A549 (cell line): ENCODE data around the gene ATP10A. TPM values are rescaled to one million over a fixed set of nuclear protein-coding genes. Genes with fewer than 3 reads are reported as not detected.

Source experiments
- ATAC-seq, 2 experiments: fragments of 200-7000 bp in 1 of 2; fragments of >200 bp in 1 of 2; cut with Nextera tagmentation in 1 of 2; cut with Tn5 transposase in 1 of 2; 3 replicates each; pipeline versions ENCODE4 v1.8.0 to v1.9.1; 2018 to 2020; ENCODE audit warnings: mild to moderate bottlenecking in 1 of 2, moderate library complexity in 1 of 2
- CTCF ChIA-PET: fragments of 300-600 bp; sonication (Branson Sonifier 250); formaldehyde crosslinking; extraction: SDS; loops from one replicate; lab custom pipeline; 2021; ENCODE audit warnings: antibody characterized with exemption, inconsistent platforms; lab: Yijun Ruan, JAX
- POLR2A ChIA-PET: fragments of 350-600 bp; formaldehyde crosslinking; extraction: SDS; loops from one replicate; lab custom pipeline; 2021; ENCODE audit warnings: antibody characterized with exemption, inconsistent platforms; lab: Yijun Ruan, JAX
- DNase-seq, 2 experiments: peaks; one replicate each; pipeline versions ENCODE4 v3.0.0 to v3.0.0-alpha.2; 2011 to 2016; ENCODE audit warnings: low read depth in 1 of 2, low spot score in 1 of 2
- FAIRE-seq: peaks from 2 replicates; lab custom pipeline; 2011; peaks lifted over from hg19 to GRCh38; lab: Jason Lieb, UNC
- H3K27ac ChIP-seq, 2 experiments: fragments of >200 bp; sonication (Bioruptor Twin); formaldehyde crosslinking; 3 replicates each; pipeline ENCODE4 v1.5.1; 2016 to 2017
- H3K4me1 ChIP-seq: fragments of >200 bp; sonication (Bioruptor Twin); formaldehyde crosslinking; 3 replicates; pipeline ENCODE4 v1.6.1; 2016
- H3K4me2 ChIP-seq: fragments of >200 bp; sonication (Bioruptor Twin); formaldehyde crosslinking; 3 replicates; pipeline ENCODE4 v1.6.1; 2016
- H3K4me3 ChIP-seq: fragments of >200 bp; sonication (Bioruptor Twin); formaldehyde crosslinking; 3 replicates; pipeline ENCODE4 v1.5.1; 2016
- H3K9me3 ChIP-seq: fragments of >200 bp; sonication (Bioruptor Twin); formaldehyde crosslinking; 3 replicates; pipeline ENCODE4 v1.6.1; 2016
- CBX2 ChIP-seq: fragments of 200-600 bp; sonication (generic); IDR thresholded peaks from 2 replicates; pipeline ENCODE4 v1.6.1; 2016; ENCODE audit warnings: low read depth, mild to moderate bottlenecking, borderline replicate concordance
- CBX8 ChIP-seq: fragments of 200-600 bp; sonication (generic); IDR thresholded peaks from 2 replicates; pipeline ENCODE4 v1.6.1; 2016
- CHD4 ChIP-seq: fragments of 200-600 bp; sonication (generic); IDR thresholded peaks from 2 replicates; pipeline ENCODE4 v1.6.1; 2016; ENCODE audit warnings: antibody characterized with exemption, mild to moderate bottlenecking, borderline replicate concordance
- EP300 ChIP-seq, 2 experiments: fragments of >200 bp; sonication (Bioruptor Twin); formaldehyde crosslinking; IDR thresholded peaks; 2 replicates in 1 of 2; 3 replicates in 1 of 2; pipeline ENCODE4 v1.6.1; 2016 to 2017
- ESRRA ChIP-seq: fragments of 150-350 bp; IDR thresholded peaks from 2 replicates; pipeline ENCODE4 v1.6.1; 2014; ENCODE audit warnings: mild to moderate bottlenecking, low read length, borderline replicate concordance
- GATA3 ChIP-seq: IDR thresholded peaks from 2 replicates; pipeline ENCODE4 v1.6.1; 2012; ENCODE audit warnings: borderline replicate concordance
- HEYL ChIP-seq: fragments of 250-450 bp; sonication (Bioruptor Pico); IDR thresholded peaks from 2 replicates; pipeline ENCODE4 v1.8.0; 2021; ENCODE audit warnings: mild to moderate bottlenecking, moderate library complexity
- HOXA7 ChIP-seq: fragments of 250-450 bp; sonication (Bioruptor Pico); IDR thresholded peaks from 2 replicates; pipeline ENCODE4 v1.5.0; 2020; ENCODE audit warnings: mild to moderate bottlenecking, moderate library complexity
- HOXB13 ChIP-seq: fragments of 250-450 bp; sonication (Bioruptor Pico); IDR thresholded peaks from 2 replicates; pipeline ENCODE4 v1.5.0; 2020; ENCODE audit warnings: low read depth, mild to moderate bottlenecking, moderate library complexity
- HOXB5 ChIP-seq: fragments of 250-450 bp; sonication (Bioruptor Pico); IDR thresholded peaks from 2 replicates; pipeline ENCODE4 v1.5.0; 2020; ENCODE audit warnings: mild to moderate bottlenecking, moderate library complexity
- KDM1A ChIP-seq: fragments of 200-600 bp; sonication (generic); IDR thresholded peaks from 2 replicates; pipeline ENCODE4 v1.6.1; 2016; ENCODE audit warnings: low read depth, mild to moderate bottlenecking
- KDM5A ChIP-seq: fragments of 200-600 bp; sonication (generic); IDR thresholded peaks from 2 replicates; pipeline ENCODE4 v1.6.1; 2016; ENCODE audit warnings: antibody characterized with exemption, mild to moderate bottlenecking
- MAZ ChIP-seq: fragments of 150-350 bp; IDR thresholded peaks from 2 replicates; pipeline ENCODE4 v1.6.1; 2014; ENCODE audit warnings: antibody characterized with exemption, low read depth, low read length, borderline replicate concordance
- MYC ChIP-seq: IDR thresholded peaks from 2 replicates; pipeline ENCODE4 v1.6.1; 2012; ENCODE audit warnings: mild to moderate bottlenecking, inconsistent platforms, low read length, improper control_type of control experiment, borderline replicate concordance
- NR3C1 ChIP-seq: fragments of >200 bp; sonication (Bioruptor Twin); formaldehyde crosslinking; IDR thresholded peaks from 3 replicates; pipeline ENCODE4 v1.6.1; 2017
- RAD21 ChIP-seq, 2 experiments: fragments of >200 bp in 1 of 2; sonication (Bioruptor Twin) in 1 of 2; formaldehyde crosslinking in 1 of 2; IDR thresholded peaks in 1 of 2; conservative IDR thresholded peaks in 1 of 2; 2 replicates in 1 of 2; 3 replicates in 1 of 2; pipeline ENCODE4 v1.6.1; 2012 to 2018; ENCODE audit warnings: inconsistent platforms in 1 of 2
- RFX5 ChIP-seq: fragments of 450-650 bp; IDR thresholded peaks from 2 replicates; pipeline ENCODE4 v1.7.1; 2014; ENCODE audit warnings: antibody characterized with exemption, mild to moderate bottlenecking, moderate library complexity
- RNF2 ChIP-seq: fragments of 200-600 bp; sonication (generic); IDR thresholded peaks from 2 replicates; pipeline ENCODE4 v1.6.1; 2016; ENCODE audit warnings: low read depth, mild to moderate bottlenecking, antibody characterized with exemption, moderate library complexity, borderline replicate concordance
- SMC3 ChIP-seq: fragments of >200 bp; sonication (Bioruptor Twin); formaldehyde crosslinking; IDR thresholded peaks from 3 replicates; pipeline ENCODE4 v1.6.1; 2018; ENCODE audit warnings: inconsistent platforms
- SREBF2 ChIP-seq: fragments of 450-650 bp; IDR thresholded peaks from 2 replicates; pipeline ENCODE4 v1.6.1; 2014; ENCODE audit warnings: mild to moderate bottlenecking, moderate library complexity
- ZC3H11A ChIP-seq: fragments of 450-650 bp; IDR thresholded peaks from 2 replicates; pipeline ENCODE4 v1.6.1; 2014; ENCODE audit warnings: antibody characterized with exemption, mild to moderate bottlenecking
- WGBS: methylation state at CpG from one replicate; pipeline ENCODE4 v1.1.6; 2017; ENCODE audit errors: missing lambda C conversion rate; 5-methylcytosine and 5-hydroxymethylcytosine counted together
- polyA plus RNA-seq, 4 experiments: library from polyadenylated mRNA; depleted of rRNA in 3 of 4; stranded (reverse); fragments of >200 nt; fragmentation: RNase III in 1 of 4; extraction: RNeasy Plus Mini Kit Qiagen cat#74134 plus additional on column Dnase treatment in 1 of 4; gene quantifications; 2 replicates in 3 of 4; 3 replicates in 1 of 4; pipeline ENCODE4 v1.2.3, GENCODE V29; 2011 to 2017
- TF ChIP-seq, protein P1 (sequence below): IDR thresholded peaks from 2 replicates; pipeline ENCODE4 v1.6.1; 2012
- TF ChIP-seq, protein P2 (sequence below): fragments of 150-350 bp; IDR thresholded peaks from 2 replicates; pipeline ENCODE4 v1.6.1; 2014; ENCODE audit warnings: low read depth, mild to moderate bottlenecking, low read length
- TF ChIP-seq, protein P3 (sequence below): fragments of 250-450 bp; sonication (Bioruptor Pico); IDR thresholded peaks from 2 replicates; pipeline ENCODE4 v1.5.0; 2020; ENCODE audit warnings: low read depth, mild to moderate bottlenecking, moderate library complexity
- TF ChIP-seq, protein P4 (sequence below): fragments of >200 bp; sonication (Bioruptor Twin); formaldehyde crosslinking; IDR thresholded peaks from 2 replicates; pipeline ENCODE4 v1.6.1; 2016

The ATP10A gene
- polyA plus RNA-seq, 2 of the 4 experiments (the other 2 are of a cell fraction) = 5.9 to 7.6 TPM

DNA sequence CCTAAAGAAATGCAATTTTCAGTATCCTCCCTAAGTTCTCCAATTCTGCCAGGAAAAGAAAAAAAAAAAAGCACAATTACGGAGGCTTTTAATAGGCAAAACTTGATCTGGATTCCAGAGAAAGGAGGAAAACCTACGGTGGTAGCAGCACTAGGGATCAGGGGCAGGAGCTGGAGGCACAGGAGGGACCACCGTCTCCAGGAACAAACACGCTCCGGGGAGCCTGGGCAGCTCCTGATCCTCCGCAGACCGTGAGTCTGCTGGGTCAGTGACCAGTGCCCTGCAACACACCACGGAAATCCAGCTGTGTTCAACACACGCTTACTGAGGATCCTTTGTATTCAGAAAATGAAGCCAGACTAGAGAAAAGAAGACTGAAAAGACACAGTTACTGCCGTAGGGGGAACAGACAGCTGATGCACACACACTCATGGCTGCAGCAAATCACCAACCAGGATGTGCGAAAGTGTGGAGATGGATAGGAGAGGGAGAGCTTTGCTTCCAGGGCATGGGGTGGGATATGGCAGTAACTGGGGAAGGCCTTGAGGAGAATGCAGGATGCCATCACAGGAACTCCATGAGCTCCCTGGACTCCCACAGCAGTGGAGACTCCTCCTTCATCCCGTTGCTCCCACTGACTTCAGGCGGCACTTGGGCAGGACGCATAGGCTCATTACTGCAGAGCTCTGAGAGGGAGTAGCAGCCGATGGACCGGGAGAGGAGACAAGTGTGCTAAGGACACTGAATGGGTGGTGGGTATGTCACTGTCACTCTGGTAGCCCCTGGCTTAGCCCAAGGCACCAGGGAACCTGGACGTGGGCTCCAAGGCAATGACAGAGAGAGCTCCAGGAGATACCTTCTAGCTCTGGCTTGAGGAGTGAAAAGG, 167.0 kb downstream of the ATP10A start:
- FAIRE-seq (no peak), DNase-seq (no peak)
- no peaks in the 10 kb centered on the region for H3K9me3 ChIP-seq
- no peak overlapping the region for H3K4me3 ChIP-seq
- H3K27ac ChIP-seq = no peak overlapping the region
- no peak for TF ChIP-seq NR3C1
- no peak for TF ChIP-seq CHD4
- TF ChIP-seq ZC3H11A = no peak
- TF ChIP-seq GATA3 = no peak
- TF ChIP-seq, all 56 proteins: peak for 0
- H3K4me2 ChIP-seq = no peak overlapping the region
- H3K4me1 ChIP-seq = no peaks in the 10 kb centered on the region
- ChIA-PET POLR2A (no interaction called here), CTCF (interaction anchor here (0.7 to 3.0 kb wide), 3 partner anchors 14 to 238 kb away, joined by 3 to 12 read pairs (median 4); no protein-coding TSS in a partner anchor)
- WGBS = 88% methylated on average over 17 of the region's 17 CpGs
- ATAC-seq = no peak

DNA sequence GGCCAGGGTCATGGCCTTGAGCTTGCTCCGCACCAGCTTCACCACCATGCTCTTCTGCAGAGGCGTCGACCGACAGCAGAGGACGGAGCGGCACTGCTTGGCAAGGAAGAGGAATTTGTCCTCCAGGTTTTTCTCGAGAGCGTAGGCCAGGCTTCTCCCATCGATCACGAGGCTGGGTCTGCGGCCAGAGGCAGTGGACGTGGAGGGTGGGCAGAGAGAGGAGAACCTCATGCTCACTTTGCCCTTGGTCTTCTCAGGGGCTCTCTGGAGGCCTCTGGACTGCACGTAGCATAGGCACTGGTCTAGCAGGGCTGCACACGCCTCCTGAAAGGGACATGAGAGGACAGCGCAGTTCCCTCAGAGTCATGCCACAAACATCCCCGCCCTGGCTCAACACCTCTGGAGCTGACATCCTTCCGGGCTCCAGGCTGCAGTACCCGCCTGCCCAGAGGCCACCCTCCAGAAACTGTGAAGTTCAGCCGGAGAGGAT, 168.3 kb downstream of the ATP10A start:
- Histone ChIP-seq H3K4me1 (no peaks in the 10 kb centered on the region), H3K4me2 (no peak overlapping the region), H3K4me3 (no peak overlapping the region), H3K9me3 (no peaks in the 10 kb centered on the region), H3K27ac (no peak overlapping the region)
- TF ChIP-seq SMC3 (no peak), KDM1A (no peak), HEYL (no peak)
- TF ChIP-seq, protein P1, sequence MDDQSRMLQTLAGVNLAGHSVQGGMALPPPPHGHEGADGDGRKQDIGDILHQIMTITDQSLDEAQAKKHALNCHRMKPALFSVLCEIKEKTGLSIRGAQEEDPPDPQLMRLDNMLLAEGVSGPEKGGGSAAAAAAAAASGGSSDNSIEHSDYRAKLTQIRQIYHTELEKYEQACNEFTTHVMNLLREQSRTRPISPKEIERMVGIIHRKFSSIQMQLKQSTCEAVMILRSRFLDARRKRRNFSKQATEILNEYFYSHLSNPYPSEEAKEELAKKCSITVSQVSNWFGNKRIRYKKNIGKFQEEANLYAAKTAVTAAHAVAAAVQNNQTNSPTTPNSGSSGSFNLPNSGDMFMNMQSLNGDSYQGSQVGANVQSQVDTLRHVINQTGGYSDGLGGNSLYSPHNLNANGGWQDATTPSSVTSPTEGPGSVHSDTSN = no peak
- FAIRE-seq (no peak), DNase-seq (no peak), ATAC-seq (no peak)
- WGBS = 94% methylated on average over 17 of the region's 19 CpGs
- CTCF ChIA-PET = interaction anchor here (1.1 kb wide), 2 partner anchors 239 to 566 kb away, joined by 3 to 4 read pairs; no protein-coding TSS in a partner anchor
- POLR2A ChIA-PET = no interaction called here

DNA sequence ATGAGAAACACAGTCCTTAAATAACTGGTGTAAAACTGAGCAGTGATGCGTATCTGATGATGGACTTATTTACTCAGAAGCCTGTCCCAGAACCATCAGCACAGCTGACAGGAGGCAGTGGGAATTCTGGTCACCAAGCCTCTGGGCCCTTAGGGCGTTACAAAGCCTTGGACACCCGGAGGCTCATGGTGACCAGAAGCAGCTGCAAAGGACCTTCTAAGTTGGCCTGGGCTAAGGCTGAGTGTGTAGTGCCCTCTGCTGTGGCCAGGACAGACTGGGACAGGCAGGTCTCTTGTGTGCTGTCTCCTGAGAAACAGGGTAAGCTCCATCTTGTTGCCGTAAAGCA, 168.9 kb downstream of the ATP10A start:
- POLR2A ChIA-PET = no interaction called here

DNA sequence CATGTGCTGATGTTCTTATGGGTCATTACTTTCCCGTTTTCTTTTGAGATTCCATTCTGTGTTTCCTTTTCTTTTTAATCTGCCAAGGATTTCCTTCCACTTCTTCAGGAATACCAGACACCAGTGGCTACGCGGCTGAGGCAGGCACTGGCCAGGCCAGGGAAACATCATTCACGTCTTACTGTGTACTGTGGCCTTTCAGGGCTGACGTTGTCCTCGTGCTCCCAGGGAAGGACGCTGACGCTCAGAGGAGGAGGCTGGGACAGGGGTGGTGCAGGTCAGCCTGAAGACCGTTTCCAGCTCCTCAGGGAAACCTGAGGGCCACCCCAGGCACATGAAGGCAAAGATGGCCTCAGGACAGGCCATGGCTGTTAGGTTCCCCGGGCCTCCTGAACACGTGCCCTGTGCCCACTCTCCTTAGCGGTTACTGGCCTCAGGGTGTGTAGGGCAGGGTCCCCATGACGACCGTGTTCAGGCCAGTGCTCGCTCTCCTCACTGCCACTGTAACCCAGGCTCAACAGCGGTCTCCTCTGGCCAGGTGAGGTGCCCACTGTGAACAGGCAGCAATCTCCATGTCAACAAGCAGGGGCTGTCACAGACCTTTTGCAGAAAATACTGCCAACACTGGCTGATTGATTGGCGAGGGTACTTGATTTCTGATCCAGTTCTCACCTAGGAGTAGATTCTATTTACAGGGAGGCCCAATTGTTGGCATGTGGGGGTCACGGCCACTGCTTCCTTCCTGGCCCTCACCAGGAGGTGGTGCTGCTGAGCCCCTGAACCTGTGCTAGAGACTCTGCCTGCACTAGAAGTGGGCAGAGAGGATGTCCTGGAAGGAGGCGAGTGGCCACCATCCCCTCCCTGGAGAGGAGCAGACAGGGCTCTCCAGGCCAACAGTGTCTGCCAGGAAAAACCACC, 169.5 kb downstream of the ATP10A start:
- no peak overlapping the region for H3K27ac ChIP-seq
- no peaks in the 10 kb centered on the region for H3K4me1 ChIP-seq
- H3K4me2 ChIP-seq = no peak overlapping the region
- ATAC-seq (peak; percentile 74 to 86; a peak in 4 of 6 replicates), FAIRE-seq (no peak), DNase-seq (peak in 1 of 2 experiments; percentile 21)
- WGBS = 81% methylated on average over 13 of the region's 19 CpGs
- no peak overlapping the region for H3K4me3 ChIP-seq
- POLR2A ChIA-PET = no interaction called here
- CTCF ChIA-PET = interaction anchor here (1.0 to 1.1 kb wide), 3 partner anchors 240 to 567 kb away, joined by 3 to 4 read pairs (median 4); no protein-coding TSS in a partner anchor
- H3K9me3 ChIP-seq = no peaks in the 10 kb centered on the region
- no peak for TF ChIP-seq MYC
- TF ChIP-seq RAD21 (conservative IDR thresholded peaks at IDR 0.05 in 1 of 2, IDR thresholded peaks at IDR 0.05 in 1 of 2) = peak in 1 of 2 experiments; percentile 52; a peak in 3 of 5 replicates
- no peak for TF ChIP-seq RFX5
- no peak for TF ChIP-seq HOXA7 (CRISPR knock-in tag)
- no peak for TF ChIP-seq EP300 (IDR thresholded peaks at IDR 0.05)
- TF ChIP-seq, protein P2, sequence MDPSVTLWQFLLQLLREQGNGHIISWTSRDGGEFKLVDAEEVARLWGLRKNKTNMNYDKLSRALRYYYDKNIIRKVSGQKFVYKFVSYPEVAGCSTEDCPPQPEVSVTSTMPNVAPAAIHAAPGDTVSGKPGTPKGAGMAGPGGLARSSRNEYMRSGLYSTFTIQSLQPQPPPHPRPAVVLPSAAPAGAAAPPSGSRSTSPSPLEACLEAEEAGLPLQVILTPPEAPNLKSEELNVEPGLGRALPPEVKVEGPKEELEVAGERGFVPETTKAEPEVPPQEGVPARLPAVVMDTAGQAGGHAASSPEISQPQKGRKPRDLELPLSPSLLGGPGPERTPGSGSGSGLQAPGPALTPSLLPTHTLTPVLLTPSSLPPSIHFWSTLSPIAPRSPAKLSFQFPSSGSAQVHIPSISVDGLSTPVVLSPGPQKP = no peak
- TF ChIP-seq, protein P3, sequence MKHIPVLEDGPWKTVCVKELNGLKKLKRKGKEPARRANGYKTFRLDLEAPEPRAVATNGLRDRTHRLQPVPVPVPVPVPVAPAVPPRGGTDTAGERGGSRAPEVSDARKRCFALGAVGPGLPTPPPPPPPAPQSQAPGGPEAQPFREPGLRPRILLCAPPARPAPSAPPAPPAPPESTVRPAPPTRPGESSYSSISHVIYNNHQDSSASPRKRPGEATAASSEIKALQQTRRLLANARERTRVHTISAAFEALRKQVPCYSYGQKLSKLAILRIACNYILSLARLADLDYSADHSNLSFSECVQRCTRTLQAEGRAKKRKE (CRISPR knock-in tag) = no peak
- no peak for TF ChIP-seq CBX8
- TF ChIP-seq RNF2 = no peak
- no peak for TF ChIP-seq SREBF2
- TF ChIP-seq GATA3 = no peak

More for the DNA sequence above, 168.9 kb downstream of the ATP10A start:
- no peak for FAIRE-seq
- no peak for DNase-seq
- ATAC-seq = peak in 1 of 2 experiments; percentile 28; a peak in 2 of 6 replicates
- no peaks in the 10 kb centered on the region for H3K4me1 ChIP-seq
- CTCF ChIA-PET = interaction anchor here (1.1 kb wide), 2 partner anchors 239 to 567 kb away, joined by 3 to 4 read pairs; no protein-coding TSS in a partner anchor
- WGBS = 79% methylated on average over 3 of the region's 4 CpGs
- TF ChIP-seq HOXB5 (CRISPR knock-in tag) (no peak), ESRRA (no peak), HOXB13 (CRISPR knock-in tag) (no peak), CBX2 (no peak), EP300 (IDR thresholded peaks at IDR 0.05) (no peak), KDM5A (no peak), MAZ (no peak), RFX5 (no peak)
- TF ChIP-seq, protein P4, sequence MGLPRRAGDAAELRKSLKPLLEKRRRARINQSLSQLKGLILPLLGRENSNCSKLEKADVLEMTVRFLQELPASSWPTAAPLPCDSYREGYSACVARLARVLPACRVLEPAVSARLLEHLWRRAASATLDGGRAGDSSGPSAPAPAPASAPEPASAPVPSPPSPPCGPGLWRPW = no peak
- H3K27ac ChIP-seq = no peak overlapping the region
- no peak overlapping the region for H3K4me2 ChIP-seq
- H3K9me3 ChIP-seq = no peaks in the 10 kb centered on the region
- H3K4me3 ChIP-seq = no peak overlapping the region
